CD4-positive, alpha-beta T cell (primary cell): ENCODE results near the gene SOHLH1. TPM values are rescaled to one million over a fixed set of nuclear protein-coding genes. Genes with fewer than 3 reads are reported as not detected.

ENCODE experiments used
- ATAC-seq: fragments of 200-7000 bp; cut with Tn5 transposase; one replicate; pipeline ENCODE4 v1.10.0; 2022; ENCODE audit warnings: mild to moderate bottlenecking; ENCODE audit not compliant: poor library complexity
- CTCF ChIA-PET: fragments of 350-600 bp; sonication (Branson Sonifier 250); formaldehyde crosslinking; loops from one replicate; lab custom pipeline; 2021; ENCODE audit warnings: antibody characterized with exemption, inconsistent platforms; lab: Charles Lee
- POLR2A ChIA-PET: fragments of 350-600 bp; sonication (Branson Sonifier 250); formaldehyde crosslinking; loops from one replicate; lab custom pipeline; 2021; ENCODE audit warnings: antibody characterized with exemption, inconsistent platforms; lab: Charles Lee
- DNase-seq, 14 experiments: peaks; one replicate each; pipeline ENCODE4 v3.0.0-alpha.2; 2013 to 2020; ENCODE audit warnings: mixed read lengths in 2 of 14
- H3K27ac ChIP-seq, 2 donors: one replicate each; pipeline versions ENCODE4 v1.5.1 to v1.7.0; 2013; ENCODE audit warnings: low read length in 2 of 2, low read depth in 1 of 2, mild to moderate bottlenecking in 1 of 2
- H3K27me3 ChIP-seq, 2 experiments: 1 replicate in 1 of 2; 2 replicates in 1 of 2; pipeline versions ENCODE4 v1.6.1 to v1.7.0; 2013; ENCODE audit warnings: low read length in 2 of 2, control low read depth in 1 of 2, mild to moderate bottlenecking in 1 of 2, moderate library complexity in 1 of 2; ENCODE audit not compliant: insufficient read depth in 2 of 2, control insufficient read depth in 1 of 2
- H3K36me3 ChIP-seq: one replicate; pipeline ENCODE4 v1.6.1; 2013; ENCODE audit warnings: low read length, control low read depth; ENCODE audit not compliant: insufficient read depth
- H3K4me1 ChIP-seq: one replicate; pipeline ENCODE4 v1.6.1; 2013; ENCODE audit warnings: low read length, control low read depth; ENCODE audit not compliant: insufficient read depth
- H3K4me3 ChIP-seq: one replicate; pipeline ENCODE4 v1.5.1; 2013; ENCODE audit warnings: mild to moderate bottlenecking, low read length, moderate library complexity
- H3K9me3 ChIP-seq, 2 experiments: 1 replicate in 1 of 2; 2 replicates in 1 of 2; pipeline versions ENCODE4 v1.6.1 to v1.7.0; 2013; ENCODE audit warnings: low read length in 2 of 2, mild to moderate bottlenecking in 2 of 2, control low read depth in 1 of 2, moderate library complexity in 1 of 2; ENCODE audit not compliant: control insufficient read depth in 1 of 2, insufficient read depth in 1 of 2
- H3K27ac Mint-ChIP-seq: one replicate; pipeline ENCODE4 v1.8.0; 2020; ENCODE audit warnings: mixed read lengths
- H3K27me3 Mint-ChIP-seq: one replicate; pipeline ENCODE4 v1.8.0; 2021; ENCODE audit warnings: mixed read lengths
- H3K36me3 Mint-ChIP-seq: one replicate; pipeline ENCODE4 v1.8.0; 2021; ENCODE audit warnings: low read depth, mixed read lengths
- H3K4me1 Mint-ChIP-seq: one replicate; pipeline ENCODE4 v1.8.0; 2021; ENCODE audit warnings: low read depth, mixed read lengths
- H3K4me3 Mint-ChIP-seq: one replicate; pipeline ENCODE4 v1.8.0; 2020; ENCODE audit warnings: mild to moderate bottlenecking, mixed read lengths
- H3K9me3 Mint-ChIP-seq: one replicate; pipeline ENCODE4 v1.8.0; 2020; ENCODE audit warnings: mixed read lengths
- intact Hi-C, 2 experiments: fragments of 100-400 bp; cut with DNase I in 1 of 2; cut with micrococcal nuclease in 1 of 2; formaldehyde crosslinking; loops; one replicate each; pipeline versions ENCODE4 v1.15.1 to v1.9.0; 2023 to 2025; cut with DNase I, micrococcal nuclease
- total RNA-seq, 174 experiments: library from RNA in 2 of 174; stranded (reverse) in 2 of 174; gene quantifications; one replicate each; pipeline ENCODE4 v1.2.3 and lab custom pipeline; 2021 to 2026
- TF ChIP-seq, protein P1 (sequence below): fragments of 200-600 bp; IDR thresholded peaks from one replicate; pipeline ENCODE4 v1.8.0; 2022; ENCODE audit warnings: antibody characterized with exemption, mild to moderate bottlenecking

SOHLH1 gene
- total RNA-seq, 2 experiments from 2014 or later: not detected

DNA sequence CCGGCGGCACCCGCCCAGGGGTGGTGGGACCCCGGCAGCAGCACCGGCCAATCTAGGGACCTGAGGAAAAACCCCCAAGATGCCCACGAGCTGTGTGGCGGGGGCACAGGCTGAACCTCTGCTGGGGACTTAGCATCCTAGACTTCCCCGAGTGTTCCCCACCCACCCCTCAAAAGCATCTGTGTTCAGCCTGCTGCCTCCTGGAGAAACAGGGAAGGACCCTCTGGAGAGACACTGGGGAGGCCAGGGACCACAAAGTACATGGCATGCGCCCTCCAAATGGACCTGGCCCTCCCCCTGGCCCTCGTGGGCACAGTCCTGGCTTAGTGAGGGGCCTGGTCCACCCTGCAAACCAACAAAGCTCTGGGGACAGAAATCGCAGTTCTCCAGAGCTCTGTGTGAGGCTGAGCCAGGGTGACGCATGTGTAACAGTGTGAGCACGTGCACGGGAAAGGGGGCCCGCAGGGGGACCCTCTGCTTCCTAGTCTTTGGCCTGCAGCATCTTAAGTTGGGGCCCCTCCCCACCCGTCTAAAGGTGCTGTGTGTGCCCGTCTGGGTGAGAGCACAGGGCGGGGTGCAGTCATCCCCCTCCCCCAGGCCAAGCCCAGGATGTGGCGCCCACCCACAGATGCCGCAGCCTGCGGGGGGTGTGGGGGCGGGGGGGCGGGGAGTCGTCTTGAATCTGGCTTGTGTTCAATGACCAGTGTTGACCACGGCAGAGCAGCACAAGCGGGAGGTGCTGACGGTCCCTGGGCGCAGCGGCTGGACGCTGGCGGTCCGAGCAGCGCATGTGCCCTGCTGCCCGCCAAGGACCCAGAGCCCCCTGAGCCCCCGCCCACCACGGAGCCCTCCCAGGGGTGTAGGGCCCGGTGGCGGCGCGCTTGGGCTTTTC, 2.0 kb upstream of the SOHLH1 start:
- ATAC-seq (peak; percentile 51), DNase-seq (peak in 2 of 14 experiments; percentile 2 to 18)
- H3K9me3 Mint-ChIP-seq: no peaks in the 10 kb centered on the region
- ChIA-PET POLR2A (no interaction called here), CTCF (no interaction called here)
- Histone ChIP-seq H3K4me3 (no peak overlapping the region), H3K4me1 (peaks cover 14% of the 10 kb centered on the region), H3K27ac (no peak overlapping the region), H3K27me3 (peaks cover 14 to 22% of the 10 kb centered on the region in 2 experiments), H3K36me3 (no peaks in the 10 kb centered on the region), H3K9me3 (peaks cover 0 to 16% of the 10 kb centered on the region in 2 experiments)
- no peaks in the 10 kb centered on the region for H3K4me1 Mint-ChIP-seq
- H3K27ac Mint-ChIP-seq: no peak overlapping the region
- peaks cover 12% of the 10 kb centered on the region for H3K27me3 Mint-ChIP-seq
- no peak overlapping the region for H3K4me3 Mint-ChIP-seq
- TF ChIP-seq, protein P1, sequence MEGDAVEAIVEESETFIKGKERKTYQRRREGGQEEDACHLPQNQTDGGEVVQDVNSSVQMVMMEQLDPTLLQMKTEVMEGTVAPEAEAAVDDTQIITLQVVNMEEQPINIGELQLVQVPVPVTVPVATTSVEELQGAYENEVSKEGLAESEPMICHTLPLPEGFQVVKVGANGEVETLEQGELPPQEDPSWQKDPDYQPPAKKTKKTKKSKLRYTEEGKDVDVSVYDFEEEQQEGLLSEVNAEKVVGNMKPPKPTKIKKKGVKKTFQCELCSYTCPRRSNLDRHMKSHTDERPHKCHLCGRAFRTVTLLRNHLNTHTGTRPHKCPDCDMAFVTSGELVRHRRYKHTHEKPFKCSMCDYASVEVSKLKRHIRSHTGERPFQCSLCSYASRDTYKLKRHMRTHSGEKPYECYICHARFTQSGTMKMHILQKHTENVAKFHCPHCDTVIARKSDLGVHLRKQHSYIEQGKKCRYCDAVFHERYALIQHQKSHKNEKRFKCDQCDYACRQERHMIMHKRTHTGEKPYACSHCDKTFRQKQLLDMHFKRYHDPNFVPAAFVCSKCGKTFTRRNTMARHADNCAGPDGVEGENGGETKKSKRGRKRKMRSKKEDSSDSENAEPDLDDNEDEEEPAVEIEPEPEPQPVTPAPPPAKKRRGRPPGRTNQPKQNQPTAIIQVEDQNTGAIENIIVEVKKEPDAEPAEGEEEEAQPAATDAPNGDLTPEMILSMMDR: no peak
- no peaks in the 10 kb centered on the region for H3K36me3 Mint-ChIP-seq
- intact Hi-C loops: no loop called here

DNA sequence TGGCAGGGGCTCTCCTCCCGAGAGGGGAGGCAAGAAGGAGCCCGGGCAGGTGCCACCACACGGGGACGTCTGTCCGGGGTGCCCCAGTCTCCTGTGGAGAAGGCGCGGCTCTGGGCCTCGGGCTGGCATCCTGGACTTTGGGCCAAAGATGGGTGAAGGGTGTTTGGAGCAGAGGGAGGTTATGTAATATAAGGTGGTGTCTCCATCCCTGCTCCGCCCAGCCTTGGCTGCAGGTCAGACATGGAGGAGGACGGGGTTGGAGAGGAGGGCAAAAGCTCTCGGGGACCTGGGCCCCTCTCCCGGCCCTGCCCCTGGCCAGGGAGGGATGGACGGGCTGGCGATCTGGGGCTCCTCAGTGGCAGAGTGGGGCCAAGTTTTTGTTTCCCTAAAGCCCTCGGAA, 1.2 kb upstream of the SOHLH1 start:
- no peak overlapping the region for H3K4me3 ChIP-seq
- ATAC-seq: no peak
- Mint-ChIP-seq H3K9me3 (no peaks in the 10 kb centered on the region), H3K36me3 (no peaks in the 10 kb centered on the region), H3K4me3 (no peak overlapping the region), H3K27ac (no peak overlapping the region), H3K27me3 (peaks cover 12% of the 10 kb centered on the region), H3K4me1 (no peaks in the 10 kb centered on the region)
- TF ChIP-seq, protein P1: no peak
- no peaks in the 10 kb centered on the region for H3K36me3 ChIP-seq
- peaks cover 14 to 22% of the 10 kb centered on the region in 2 experiments for H3K27me3 ChIP-seq
- ChIA-PET CTCF (no interaction called here), POLR2A (no interaction called here)
- no peak overlapping the region for H3K27ac ChIP-seq
- no peak for DNase-seq
- intact Hi-C loops: no loop called here
- H3K4me1 ChIP-seq: peaks cover 14% of the 10 kb centered on the region
- H3K9me3 ChIP-seq: peaks cover 0 to 16% of the 10 kb centered on the region in 2 experiments

DNA sequence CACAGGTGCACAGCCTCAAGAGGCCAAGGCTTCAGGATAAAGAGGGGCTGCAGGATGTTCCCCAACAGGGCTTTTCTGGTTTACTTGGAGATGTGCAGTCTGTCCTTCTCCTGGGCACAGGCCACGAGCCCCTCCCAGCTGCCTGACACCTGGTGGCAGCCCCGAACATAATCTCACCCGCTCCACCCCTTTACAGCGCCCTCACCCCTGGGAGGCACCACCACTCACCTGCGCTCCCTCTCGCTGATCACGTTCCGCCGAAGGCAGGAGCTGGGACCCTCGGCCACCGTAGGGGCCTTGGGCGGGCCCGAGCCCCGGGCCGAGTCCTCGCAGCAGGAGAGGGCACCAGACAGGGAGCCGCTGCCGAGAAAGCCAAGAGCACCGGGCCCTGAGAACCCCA, 514 bp downstream of the SOHLH1 start:
- intact Hi-C loops: no loop called here
- Histone ChIP-seq H3K27me3 (peaks cover 13% of the 10 kb centered on the region in 2 experiments), H3K36me3 (no peaks in the 10 kb centered on the region), H3K4me1 (peaks cover 14% of the 10 kb centered on the region), H3K4me3 (no peak overlapping the region), H3K9me3 (peaks cover 0 to 9% of the 10 kb centered on the region in 2 experiments), H3K27ac (no peak overlapping the region)
- TF ChIP-seq, protein P1: no peak
- H3K27me3 Mint-ChIP-seq: peaks cover 7% of the 10 kb centered on the region
- DNase-seq (no peak), ATAC-seq (no peak)
- H3K9me3 Mint-ChIP-seq: no peaks in the 10 kb centered on the region
- CTCF ChIA-PET: no interaction called here
- no peaks in the 10 kb centered on the region for H3K4me1 Mint-ChIP-seq
- H3K36me3 Mint-ChIP-seq: no peaks in the 10 kb centered on the region
- H3K4me3 Mint-ChIP-seq: no peak overlapping the region
- POLR2A ChIA-PET: no interaction called here
- H3K27ac Mint-ChIP-seq: no peak overlapping the region
